ENCODE results near the gene CADM1.

The CADM1 gene

DNA sequence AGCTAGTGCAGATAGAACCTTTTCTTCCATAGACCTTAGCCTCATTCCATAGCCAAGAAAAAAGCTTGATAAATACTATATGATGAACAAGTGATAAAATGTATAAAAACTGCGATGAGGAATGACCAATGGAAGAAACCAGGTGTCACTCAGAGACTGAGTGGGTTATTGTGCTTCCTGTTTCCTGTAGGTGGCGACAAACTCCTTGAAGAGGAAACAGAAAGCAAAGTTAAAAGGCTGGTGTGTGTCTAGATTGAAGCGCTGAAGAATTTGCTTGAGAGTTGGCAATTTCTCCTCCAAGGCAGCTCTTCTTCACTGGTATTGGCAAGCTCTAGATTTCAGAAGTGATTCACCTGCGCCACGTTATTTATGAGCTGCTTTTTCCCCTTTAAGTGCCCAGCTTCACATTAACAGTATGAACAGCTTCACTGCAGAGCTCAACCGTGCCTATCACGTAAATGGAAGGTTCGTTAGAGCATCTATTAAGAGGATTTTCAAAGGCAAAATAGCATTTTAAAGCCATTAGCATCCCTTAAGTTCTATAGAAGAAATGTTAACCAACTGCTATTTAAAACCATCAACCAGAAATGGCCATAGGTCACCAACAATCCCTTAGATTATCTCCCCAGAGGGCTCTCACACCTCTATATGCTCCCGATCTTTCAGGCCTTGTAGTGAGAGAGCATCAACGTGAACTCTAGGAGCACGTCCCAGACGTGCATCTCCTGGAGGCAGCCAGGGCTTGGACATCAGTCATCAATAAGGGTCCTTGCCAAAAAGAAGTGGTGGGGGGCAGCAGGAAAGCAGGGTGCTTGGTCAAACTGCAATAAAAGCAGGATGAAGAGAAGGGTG lies 179.4 kb downstream of the CADM1 start:
- Histone ChIP-seq H3K4me1 (ENCODE audit: insufficient read depth, low read length) (no peaks in the 10 kb centered on the region), H3K4me3 (ENCODE audit: low read depth in 1 of 2, low read length in 2 of 2) (no peak overlapping the region), H3K9me3 (ENCODE audit: low read length) (no peaks in the 10 kb centered on the region), H3K36me3 (ENCODE audit: insufficient read depth, low read length) (no peaks in the 10 kb centered on the region), H3K27me3 (ENCODE audit: control insufficient read depth in 1 of 2, insufficient read depth in 2 of 2, low read length in 2 of 2) (no peaks in the 10 kb centered on the region), H3K27ac (ENCODE audit: low read depth, low read length) (no peak overlapping the region), H3K9ac (ENCODE audit: low read length) (no peak overlapping the region)

DNA sequence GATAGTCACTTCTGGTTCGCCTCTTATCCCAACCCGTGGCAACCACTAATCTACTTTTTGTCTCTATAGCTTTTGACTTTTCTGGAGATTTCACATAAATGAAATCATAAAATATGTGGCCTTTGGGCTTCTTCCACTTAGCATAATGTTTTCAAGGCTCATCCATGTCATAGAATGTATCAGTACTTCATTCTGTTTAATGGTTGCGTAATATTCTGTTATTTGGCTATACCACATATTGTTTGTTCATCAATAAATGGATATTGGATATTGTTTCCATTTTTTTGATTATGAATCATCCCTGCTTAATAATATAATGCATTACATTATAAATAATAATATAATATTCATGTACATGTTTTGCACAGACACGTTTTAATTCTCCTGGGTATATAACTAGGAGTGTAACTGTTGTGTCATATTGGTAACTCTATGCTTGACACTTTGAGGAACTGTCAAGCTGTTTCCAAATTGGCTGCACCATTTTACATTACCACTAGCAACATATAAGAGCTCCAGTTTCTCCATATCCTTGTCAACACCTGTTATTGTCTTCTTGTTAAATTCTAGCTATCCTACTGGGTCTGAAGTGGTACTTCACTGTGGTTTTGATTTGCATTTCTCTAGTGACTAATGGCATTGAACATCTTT lies 181.5 kb downstream of the CADM1 start:
- Histone ChIP-seq H3K4me3 (ENCODE audit: low read depth in 1 of 2, low read length in 2 of 2) (no peak overlapping the region), H3K9ac (ENCODE audit: low read length) (no peak overlapping the region), H3K36me3 (ENCODE audit: insufficient read depth, low read length) (no peaks in the 10 kb centered on the region), H3K9me3 (ENCODE audit: low read length) (no peaks in the 10 kb centered on the region), H3K4me1 (ENCODE audit: insufficient read depth, low read length) (no peaks in the 10 kb centered on the region), H3K27me3 (ENCODE audit: control insufficient read depth in 1 of 2, insufficient read depth in 2 of 2, low read length in 2 of 2) (no peaks in the 10 kb centered on the region), H3K27ac (ENCODE audit: low read depth, low read length) (no peak overlapping the region)

DNA sequence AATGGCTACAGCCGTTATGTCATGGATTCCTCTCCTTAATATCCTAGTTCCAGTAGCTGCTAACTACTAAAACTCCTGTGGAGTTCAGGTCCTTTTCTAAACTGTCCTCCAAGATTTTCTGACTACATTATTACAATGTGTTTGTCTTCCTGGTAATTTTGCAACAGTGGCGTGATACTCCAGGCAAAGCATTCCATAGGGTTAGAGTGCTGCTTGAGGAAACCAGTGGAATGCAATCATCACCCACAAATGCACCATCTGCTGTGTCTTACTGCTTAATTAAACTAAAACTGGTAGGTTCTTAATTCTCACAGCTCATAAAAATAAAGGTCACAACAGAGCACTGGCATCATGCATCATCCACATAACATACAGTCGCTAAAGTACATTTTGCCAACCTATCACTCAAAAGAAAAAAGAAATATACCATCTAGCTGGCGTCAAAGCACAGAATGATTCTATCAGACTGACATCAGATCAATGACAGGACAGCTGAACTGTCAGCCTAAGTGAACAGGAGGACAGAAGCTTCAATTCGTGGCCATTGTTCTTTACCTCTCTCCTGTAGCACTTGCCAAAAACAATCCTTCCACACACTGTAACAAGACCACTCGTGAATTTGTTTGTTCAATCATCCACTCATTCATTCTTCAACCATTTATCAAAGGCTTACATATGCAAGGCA lies 182.5 kb downstream of the CADM1 start:
- H3K9ac ChIP-seq (ENCODE audit: low read length) = no peak overlapping the region
- H3K4me1 ChIP-seq (ENCODE audit: insufficient read depth, low read length) = no peaks in the 10 kb centered on the region
- no peaks in the 10 kb centered on the region for H3K27me3 ChIP-seq (ENCODE audit: control insufficient read depth in 1 of 2, insufficient read depth in 2 of 2, low read length in 2 of 2)
- H3K27ac ChIP-seq (ENCODE audit: low read depth, low read length) = no peak overlapping the region
- H3K36me3 ChIP-seq (ENCODE audit: insufficient read depth, low read length) = no peaks in the 10 kb centered on the region
- no peak overlapping the region for H3K4me3 ChIP-seq (ENCODE audit: low read depth in 1 of 2, low read length in 2 of 2)
- H3K9me3 ChIP-seq (ENCODE audit: low read length) = no peaks in the 10 kb centered on the region

DNA sequence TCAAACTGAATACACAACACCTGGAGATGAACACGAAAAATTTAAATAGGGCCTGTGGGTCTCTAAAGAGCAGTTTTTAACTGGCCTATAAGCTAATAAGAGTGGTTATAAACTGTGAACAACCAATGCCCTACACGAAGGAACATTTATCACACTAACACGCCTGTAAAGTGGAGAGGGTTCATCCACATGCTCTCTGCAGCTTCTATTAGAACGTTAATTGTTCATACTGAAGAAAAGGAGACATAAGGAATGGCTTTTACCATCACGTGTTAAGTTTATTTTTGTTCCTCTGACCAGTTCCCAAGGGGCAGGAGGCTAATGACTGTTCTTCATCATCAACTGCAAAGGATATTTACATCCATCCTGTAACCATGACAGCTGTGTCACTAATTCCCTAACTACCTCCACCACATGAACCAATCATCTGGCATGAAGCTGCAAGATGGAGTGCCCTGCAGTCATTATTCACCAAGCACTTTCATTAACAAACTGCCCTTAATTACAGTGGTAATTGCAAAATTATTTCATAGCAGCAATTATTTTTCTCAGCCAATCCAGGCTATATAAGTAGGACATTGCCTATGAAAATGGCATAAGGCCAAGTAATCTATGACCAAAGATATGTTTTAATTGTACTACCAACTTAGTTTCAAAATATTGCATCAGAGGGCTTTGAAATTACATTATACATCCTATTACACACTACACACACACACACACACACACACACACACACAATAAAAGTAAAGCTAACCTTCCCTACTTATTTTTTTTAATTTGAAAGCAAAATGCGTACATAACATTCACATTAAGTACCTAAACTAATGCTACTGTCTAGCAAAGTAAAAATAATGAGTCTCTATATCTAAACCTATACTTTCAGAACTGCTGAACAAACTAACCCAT lies 186.7 kb downstream of the CADM1 start:
- no peaks in the 10 kb centered on the region for H3K27me3 ChIP-seq (ENCODE audit: control insufficient read depth in 1 of 2, insufficient read depth in 2 of 2, low read length in 2 of 2)
- H3K9me3 ChIP-seq (ENCODE audit: low read length) = no peaks in the 10 kb centered on the region
- no peak overlapping the region for H3K27ac ChIP-seq (ENCODE audit: low read depth, low read length)
- no peaks in the 10 kb centered on the region for H3K4me1 ChIP-seq (ENCODE audit: insufficient read depth, low read length)
- no peak overlapping the region for H3K9ac ChIP-seq (ENCODE audit: low read length)
- no peaks in the 10 kb centered on the region for H3K36me3 ChIP-seq (ENCODE audit: insufficient read depth, low read length)
- no peak overlapping the region for H3K4me3 ChIP-seq (ENCODE audit: low read depth in 1 of 2, low read length in 2 of 2)

DNA sequence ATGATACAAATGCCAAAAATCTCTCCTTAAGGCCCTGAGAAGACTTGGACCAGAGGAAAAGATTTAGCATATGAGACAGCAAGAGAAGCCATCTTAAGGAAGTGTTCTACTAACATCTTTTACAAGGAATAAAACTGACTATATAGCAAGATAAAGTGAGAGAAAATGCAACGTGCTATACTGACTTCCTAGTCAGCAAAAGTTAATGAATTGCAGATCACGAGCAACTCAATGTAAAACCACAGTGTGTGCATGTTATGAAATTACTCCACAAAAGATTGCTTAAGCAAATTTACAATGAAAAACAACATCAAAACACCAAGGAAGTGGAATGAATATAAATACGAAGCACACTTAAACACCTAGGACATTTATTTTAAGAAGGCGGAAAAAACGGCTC lies 187.5 kb downstream of the CADM1 start:
- Histone ChIP-seq H3K36me3 (ENCODE audit: insufficient read depth, low read length) (no peaks in the 10 kb centered on the region), H3K9ac (ENCODE audit: low read length) (no peak overlapping the region), H3K4me3 (ENCODE audit: low read depth in 1 of 2, low read length in 2 of 2) (no peak overlapping the region), H3K9me3 (ENCODE audit: low read length) (no peaks in the 10 kb centered on the region), H3K4me1 (ENCODE audit: insufficient read depth, low read length) (no peaks in the 10 kb centered on the region), H3K27me3 (ENCODE audit: control insufficient read depth in 1 of 2, insufficient read depth in 2 of 2, low read length in 2 of 2) (no peaks in the 10 kb centered on the region), H3K27ac (ENCODE audit: low read depth, low read length) (no peak overlapping the region)

DNA sequence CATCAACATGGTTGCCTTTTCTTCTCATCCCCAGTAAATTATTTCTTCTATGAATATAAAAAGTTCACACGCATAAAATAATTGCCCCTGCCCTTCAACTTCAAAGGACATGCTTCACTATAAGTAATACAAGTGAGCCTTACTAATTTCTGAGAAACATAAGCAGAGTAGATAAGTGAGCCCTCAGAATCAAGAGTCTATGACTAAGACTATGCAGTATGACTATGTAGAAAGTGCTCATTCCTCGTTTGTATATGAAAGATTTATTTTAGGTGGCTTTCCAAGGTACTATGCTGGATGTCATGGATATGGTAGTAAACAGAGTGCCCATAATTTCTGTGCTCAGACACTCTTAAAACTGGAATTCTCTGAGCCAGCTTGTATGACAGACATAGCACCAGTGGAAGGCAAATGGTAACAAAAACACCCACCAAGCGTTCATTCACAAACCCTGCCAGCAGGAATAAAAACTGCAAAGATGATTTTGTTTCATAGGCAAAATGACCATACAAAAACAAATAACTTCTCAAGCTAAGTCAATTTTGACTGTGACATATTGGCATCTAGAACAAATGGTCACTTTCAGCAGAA lies 189.8 kb downstream of the CADM1 start:
- H3K9me3 ChIP-seq (ENCODE audit: low read length) = no peaks in the 10 kb centered on the region
- no peaks in the 10 kb centered on the region for H3K4me1 ChIP-seq (ENCODE audit: insufficient read depth, low read length)
- no peaks in the 10 kb centered on the region for H3K36me3 ChIP-seq (ENCODE audit: insufficient read depth, low read length)
- H3K4me3 ChIP-seq (ENCODE audit: low read depth in 1 of 2, low read length in 2 of 2) = no peak overlapping the region
- no peak overlapping the region for H3K27ac ChIP-seq (ENCODE audit: low read depth, low read length)
- H3K9ac ChIP-seq (ENCODE audit: low read length) = no peak overlapping the region
- no peaks in the 10 kb centered on the region for H3K27me3 ChIP-seq (ENCODE audit: control insufficient read depth in 1 of 2, insufficient read depth in 2 of 2, low read length in 2 of 2)

DNA sequence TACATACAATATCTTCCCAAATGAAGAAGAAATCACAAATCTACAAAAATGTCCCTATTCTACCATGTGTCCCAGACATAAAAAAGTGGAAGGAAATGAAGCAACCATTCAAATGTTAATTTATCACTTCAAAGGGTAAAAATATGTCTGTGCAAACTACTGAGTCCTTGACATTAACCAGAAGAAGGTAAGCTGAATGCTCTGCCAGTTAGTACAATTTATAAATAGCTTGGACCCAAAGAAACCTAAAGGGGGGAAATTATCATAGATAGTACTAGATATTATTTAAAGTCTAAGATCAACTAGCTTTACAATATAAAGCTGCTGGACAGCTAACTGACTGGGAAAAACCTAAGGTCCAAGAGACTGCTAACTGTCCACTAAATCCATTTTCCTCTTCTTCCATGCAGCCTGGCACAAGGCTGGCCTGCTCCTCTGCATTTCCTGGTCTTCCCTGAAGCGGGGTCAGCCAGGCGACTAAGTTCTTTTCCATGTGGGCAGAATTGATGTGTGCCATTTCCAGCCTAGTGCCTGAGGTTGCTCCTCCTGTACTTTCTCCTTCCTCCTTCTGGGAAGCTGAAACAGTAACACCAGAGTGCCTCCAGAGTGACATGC lies 190.9 kb downstream of the CADM1 start:
- no peaks in the 10 kb centered on the region for H3K27me3 ChIP-seq (ENCODE audit: control insufficient read depth in 1 of 2, insufficient read depth in 2 of 2, low read length in 2 of 2)
- no peak overlapping the region for H3K27ac ChIP-seq (ENCODE audit: low read depth, low read length)
- no peaks in the 10 kb centered on the region for H3K4me1 ChIP-seq (ENCODE audit: insufficient read depth, low read length)
- no peaks in the 10 kb centered on the region for H3K9me3 ChIP-seq (ENCODE audit: low read length)
- H3K36me3 ChIP-seq (ENCODE audit: insufficient read depth, low read length) = no peaks in the 10 kb centered on the region
- H3K4me3 ChIP-seq (ENCODE audit: low read depth in 1 of 2, low read length in 2 of 2) = no peak overlapping the region
- no peak overlapping the region for H3K9ac ChIP-seq (ENCODE audit: low read length)

DNA sequence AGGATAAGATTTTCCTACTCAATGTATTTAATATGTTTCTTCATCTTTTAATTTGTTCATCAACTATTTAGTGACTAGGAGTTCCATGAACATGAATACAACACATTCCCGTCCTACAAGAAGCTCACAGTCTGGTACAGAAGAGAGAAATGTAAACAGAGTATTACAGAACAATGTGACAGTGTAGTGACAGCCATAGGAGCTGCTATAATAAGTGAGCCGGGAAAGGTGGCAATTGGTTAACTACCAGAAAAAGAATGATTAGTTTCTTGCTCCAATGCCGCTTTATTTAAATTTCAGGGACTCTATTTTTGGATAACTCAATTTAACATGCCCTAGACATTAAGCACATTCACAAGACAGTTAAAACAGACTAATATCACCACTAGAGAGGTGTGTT lies 192.3 kb downstream of the CADM1 start:
- Histone ChIP-seq H3K4me3 (ENCODE audit: low read depth in 1 of 2, low read length in 2 of 2) (no peak overlapping the region), H3K4me1 (ENCODE audit: insufficient read depth, low read length) (no peaks in the 10 kb centered on the region), H3K9ac (ENCODE audit: low read length) (no peak overlapping the region), H3K27ac (ENCODE audit: low read depth, low read length) (no peak overlapping the region), H3K27me3 (ENCODE audit: control insufficient read depth in 1 of 2, insufficient read depth in 2 of 2, low read length in 2 of 2) (no peaks in the 10 kb centered on the region), H3K9me3 (ENCODE audit: low read length) (no peaks in the 10 kb centered on the region), H3K36me3 (ENCODE audit: insufficient read depth, low read length) (no peaks in the 10 kb centered on the region)

DNA sequence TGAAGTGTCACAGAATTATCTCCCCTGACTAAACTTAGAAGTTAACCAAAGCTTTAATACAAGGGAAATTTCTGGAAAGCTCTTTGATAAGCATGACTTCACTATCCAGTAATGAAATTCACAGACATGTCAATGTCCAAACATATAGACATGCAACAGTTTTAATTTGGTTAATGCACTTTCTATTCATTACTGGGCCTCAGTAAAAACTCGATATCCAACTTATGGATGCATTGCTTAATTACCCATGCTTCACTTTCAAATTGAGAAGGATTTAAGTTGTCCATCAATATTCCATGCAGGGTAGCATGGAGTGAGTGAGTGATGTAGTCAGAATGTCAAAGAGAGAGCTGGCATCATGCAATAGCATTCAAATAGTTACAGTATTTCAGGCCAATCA lies 197.5 kb downstream of the CADM1 start:
- no peak overlapping the region for H3K27ac ChIP-seq (ENCODE audit: low read depth, low read length)
- no peak overlapping the region for H3K9ac ChIP-seq (ENCODE audit: low read length)
- H3K27me3 ChIP-seq (ENCODE audit: control insufficient read depth in 1 of 2, insufficient read depth in 2 of 2, low read length in 2 of 2) = no peaks in the 10 kb centered on the region
- no peaks in the 10 kb centered on the region for H3K36me3 ChIP-seq (ENCODE audit: insufficient read depth, low read length)
- H3K9me3 ChIP-seq (ENCODE audit: low read length) = no peaks in the 10 kb centered on the region
- no peak overlapping the region for H3K4me3 ChIP-seq (ENCODE audit: low read depth in 1 of 2, low read length in 2 of 2)
- no peaks in the 10 kb centered on the region for H3K4me1 ChIP-seq (ENCODE audit: insufficient read depth, low read length)

DNA sequence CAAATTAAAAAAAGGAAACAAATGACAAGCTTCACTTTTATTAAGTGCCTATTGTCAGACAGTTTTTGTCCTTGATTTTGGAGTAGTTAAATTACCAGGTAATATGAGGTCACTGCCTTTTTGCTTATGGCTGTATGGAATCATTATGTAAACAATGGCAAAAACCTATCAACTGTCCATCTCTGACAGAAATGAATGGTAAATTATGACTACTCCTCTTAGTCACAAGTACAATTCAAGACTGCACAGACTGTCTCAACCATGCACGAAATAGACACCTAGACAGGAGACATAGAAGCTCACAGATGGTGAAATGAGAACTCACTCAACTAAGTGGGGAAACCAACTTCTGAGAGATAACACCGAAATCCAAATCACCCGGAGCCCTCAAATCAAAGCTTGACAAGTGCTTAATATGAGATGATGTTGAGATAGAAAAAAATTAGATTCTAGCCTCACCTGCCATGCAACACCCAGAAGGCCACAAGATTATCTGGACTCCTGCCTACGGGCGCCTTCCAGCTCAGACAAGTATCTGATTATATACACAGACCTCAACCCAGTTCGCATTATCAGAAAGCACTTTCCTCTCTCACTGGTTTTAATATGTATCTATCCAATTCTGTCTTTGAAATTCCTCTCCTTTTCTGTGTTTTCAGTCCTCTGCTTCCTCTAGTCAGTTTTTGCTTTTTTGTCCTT lies 199.3 kb downstream of the CADM1 start:
- H3K27ac ChIP-seq (ENCODE audit: low read depth, low read length) = no peak overlapping the region
- H3K4me1 ChIP-seq (ENCODE audit: insufficient read depth, low read length) = no peaks in the 10 kb centered on the region
- no peaks in the 10 kb centered on the region for H3K9me3 ChIP-seq (ENCODE audit: low read length)

More for the DNA sequence above, 199.3 kb downstream of the CADM1 start:
- no peak overlapping the region for H3K9ac ChIP-seq (ENCODE audit: low read length)
- no peaks in the 10 kb centered on the region for H3K36me3 ChIP-seq (ENCODE audit: insufficient read depth, low read length)
- no peak overlapping the region for H3K4me3 ChIP-seq (ENCODE audit: low read depth in 1 of 2, low read length in 2 of 2)
- no peaks in the 10 kb centered on the region for H3K27me3 ChIP-seq (ENCODE audit: control insufficient read depth in 1 of 2, insufficient read depth in 2 of 2, low read length in 2 of 2)
